ENCODE results near the gene GPX7.

GPX7 gene

DNA sequence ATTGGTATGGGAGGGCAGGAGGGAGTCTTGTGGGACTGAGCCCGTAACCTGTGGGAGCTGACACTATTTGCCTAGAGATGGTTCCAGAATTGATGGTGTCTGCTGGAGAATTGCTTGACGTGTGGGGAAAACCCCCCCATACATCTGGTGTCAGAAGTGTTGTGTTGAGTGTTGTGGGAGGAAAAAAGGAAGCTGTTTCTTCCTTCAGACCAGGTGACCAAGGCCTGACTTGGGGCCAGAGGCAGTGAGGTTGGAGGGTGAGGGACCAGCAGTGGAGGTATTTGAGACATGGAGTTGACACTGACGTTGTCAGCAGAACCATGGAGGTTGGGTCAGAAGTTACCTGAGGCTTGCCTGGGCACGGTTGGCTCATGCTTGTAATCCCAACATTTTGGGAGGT is 39.1 kb downstream of the GPX7 start:
- TF ChIP-seq, protein P1, sequence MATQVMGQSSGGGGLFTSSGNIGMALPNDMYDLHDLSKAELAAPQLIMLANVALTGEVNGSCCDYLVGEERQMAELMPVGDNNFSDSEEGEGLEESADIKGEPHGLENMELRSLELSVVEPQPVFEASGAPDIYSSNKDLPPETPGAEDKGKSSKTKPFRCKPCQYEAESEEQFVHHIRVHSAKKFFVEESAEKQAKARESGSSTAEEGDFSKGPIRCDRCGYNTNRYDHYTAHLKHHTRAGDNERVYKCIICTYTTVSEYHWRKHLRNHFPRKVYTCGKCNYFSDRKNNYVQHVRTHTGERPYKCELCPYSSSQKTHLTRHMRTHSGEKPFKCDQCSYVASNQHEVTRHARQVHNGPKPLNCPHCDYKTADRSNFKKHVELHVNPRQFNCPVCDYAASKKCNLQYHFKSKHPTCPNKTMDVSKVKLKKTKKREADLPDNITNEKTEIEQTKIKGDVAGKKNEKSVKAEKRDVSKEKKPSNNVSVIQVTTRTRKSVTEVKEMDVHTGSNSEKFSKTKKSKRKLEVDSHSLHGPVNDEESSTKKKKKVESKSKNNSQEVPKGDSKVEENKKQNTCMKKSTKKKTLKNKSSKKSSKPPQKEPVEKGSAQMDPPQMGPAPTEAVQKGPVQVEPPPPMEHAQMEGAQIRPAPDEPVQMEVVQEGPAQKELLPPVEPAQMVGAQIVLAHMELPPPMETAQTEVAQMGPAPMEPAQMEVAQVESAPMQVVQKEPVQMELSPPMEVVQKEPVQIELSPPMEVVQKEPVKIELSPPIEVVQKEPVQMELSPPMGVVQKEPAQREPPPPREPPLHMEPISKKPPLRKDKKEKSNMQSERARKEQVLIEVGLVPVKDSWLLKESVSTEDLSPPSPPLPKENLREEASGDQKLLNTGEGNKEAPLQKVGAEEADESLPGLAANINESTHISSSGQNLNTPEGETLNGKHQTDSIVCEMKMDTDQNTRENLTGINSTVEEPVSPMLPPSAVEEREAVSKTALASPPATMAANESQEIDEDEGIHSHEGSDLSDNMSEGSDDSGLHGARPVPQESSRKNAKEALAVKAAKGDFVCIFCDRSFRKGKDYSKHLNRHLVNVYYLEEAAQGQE (IDR thresholded peaks at IDR 0.05; ENCODE audit: insufficient replicate concordance, low read depth) = no peak
- TF ChIP-seq POLR2AphosphoS5 (IDR thresholded peaks at IDR 0.05; ENCODE audit: low read depth) = peak; percentile 24; the same call in 1 of the 2 replicates
- H3K27me3 ChIP-seq (ENCODE audit: insufficient read depth, poor library complexity, severe bottlenecking) = no peaks in the 10 kb centered on the region
- DNase-seq (ENCODE audit: low read depth in 1 of 2, low spot score in 1 of 2) = peak in 1 of 2 experiments; percentile 60
- no peak overlapping the region for H3K4me3 ChIP-seq (replicated peaks; ENCODE audit: insufficient read depth, low read length)
- H3K27ac ChIP-seq (replicated peaks) = peak overlapping the region; percentile 30

DNA sequence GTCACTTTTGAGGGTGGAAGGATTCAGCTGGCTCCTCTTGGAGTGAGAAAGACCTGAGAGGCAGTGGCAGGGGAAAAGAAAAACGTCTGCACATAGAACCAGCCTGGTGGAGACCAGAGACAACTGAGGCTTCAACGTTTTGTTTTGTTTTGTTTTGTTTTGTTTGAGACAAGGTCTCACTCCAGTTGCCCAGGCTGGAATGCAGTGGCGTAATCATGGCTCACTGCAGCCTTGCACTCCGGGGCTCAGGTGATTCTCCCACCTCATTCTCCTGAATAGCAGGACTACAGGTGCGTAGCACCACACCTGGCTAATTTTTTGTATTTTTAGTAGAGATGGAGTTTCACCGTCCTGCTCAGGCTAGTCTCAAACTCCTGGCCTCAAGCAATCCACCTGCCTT is 43.1 kb downstream of the GPX7 start:
- TF ChIP-seq, protein P2, sequence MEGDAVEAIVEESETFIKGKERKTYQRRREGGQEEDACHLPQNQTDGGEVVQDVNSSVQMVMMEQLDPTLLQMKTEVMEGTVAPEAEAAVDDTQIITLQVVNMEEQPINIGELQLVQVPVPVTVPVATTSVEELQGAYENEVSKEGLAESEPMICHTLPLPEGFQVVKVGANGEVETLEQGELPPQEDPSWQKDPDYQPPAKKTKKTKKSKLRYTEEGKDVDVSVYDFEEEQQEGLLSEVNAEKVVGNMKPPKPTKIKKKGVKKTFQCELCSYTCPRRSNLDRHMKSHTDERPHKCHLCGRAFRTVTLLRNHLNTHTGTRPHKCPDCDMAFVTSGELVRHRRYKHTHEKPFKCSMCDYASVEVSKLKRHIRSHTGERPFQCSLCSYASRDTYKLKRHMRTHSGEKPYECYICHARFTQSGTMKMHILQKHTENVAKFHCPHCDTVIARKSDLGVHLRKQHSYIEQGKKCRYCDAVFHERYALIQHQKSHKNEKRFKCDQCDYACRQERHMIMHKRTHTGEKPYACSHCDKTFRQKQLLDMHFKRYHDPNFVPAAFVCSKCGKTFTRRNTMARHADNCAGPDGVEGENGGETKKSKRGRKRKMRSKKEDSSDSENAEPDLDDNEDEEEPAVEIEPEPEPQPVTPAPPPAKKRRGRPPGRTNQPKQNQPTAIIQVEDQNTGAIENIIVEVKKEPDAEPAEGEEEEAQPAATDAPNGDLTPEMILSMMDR (IDR thresholded peaks at IDR 0.05; ENCODE audit: insufficient read depth, low read length) = no peak
- TF ChIP-seq, protein P1 (IDR thresholded peaks at IDR 0.05; ENCODE audit: insufficient replicate concordance, low read depth) = no peak
- H3K27me3 ChIP-seq (ENCODE audit: insufficient read depth, poor library complexity, severe bottlenecking) = no peaks in the 10 kb centered on the region

DNA sequence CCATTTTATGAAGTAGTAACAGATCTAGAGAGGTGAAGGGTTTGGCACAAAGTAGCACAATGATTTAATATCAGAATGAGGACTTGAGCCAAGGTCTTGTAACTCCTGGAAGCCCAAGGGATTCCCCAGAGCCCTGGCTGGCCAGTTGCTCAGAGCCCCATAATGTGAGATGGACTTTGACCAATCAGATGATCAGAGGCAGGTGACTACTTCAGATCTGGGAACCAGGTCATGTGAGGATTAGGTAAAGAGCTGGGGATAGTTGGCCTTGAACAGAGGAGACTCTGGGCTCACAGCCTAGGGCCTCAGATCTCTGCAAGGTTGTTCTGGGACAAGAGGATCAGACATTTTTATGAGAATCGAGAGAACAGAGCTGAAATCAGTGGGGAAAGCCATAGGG is 49.7 kb downstream of the GPX7 start:
- H3K4me3 ChIP-seq (replicated peaks; ENCODE audit: insufficient read depth, low read length) = no peak overlapping the region
- DNase-seq (ENCODE audit: low read depth in 1 of 2, low spot score in 1 of 2) = no peak
- TF ChIP-seq SPI1 (IDR thresholded peaks at IDR 0.05; ENCODE audit: borderline replicate concordance, low read depth) (no peak), GABPA (IDR thresholded peaks at IDR 0.05; ENCODE audit: low read depth) (no peak), POLR2AphosphoS5 (IDR thresholded peaks at IDR 0.05; ENCODE audit: low read depth) (no peak)
- TF ChIP-seq, protein P1 (IDR thresholded peaks at IDR 0.05; ENCODE audit: insufficient replicate concordance, low read depth) = no peak
- TF ChIP-seq, protein P2 (IDR thresholded peaks at IDR 0.05; ENCODE audit: insufficient read depth, low read length) = no peak
- H3K27ac ChIP-seq (replicated peaks) = no peak overlapping the region
- no peaks in the 10 kb centered on the region for H3K27me3 ChIP-seq (ENCODE audit: insufficient read depth, poor library complexity, severe bottlenecking)

More for the DNA sequence above, 43.1 kb downstream of the GPX7 start:
- Histone ChIP-seq H3K27ac (replicated peaks) (no peak overlapping the region), H3K4me3 (replicated peaks; ENCODE audit: insufficient read depth, low read length) (no peak overlapping the region)
- DNase-seq (ENCODE audit: low read depth in 1 of 2, low spot score in 1 of 2) = no peak

All from HL-60 (cell line).